Tibial nerve (tissue), 4 donors: ENCODE data around the gene PHC2. TPM values are rescaled to one million over a fixed set of nuclear protein-coding genes. Genes with fewer than 3 reads are reported as not detected.

Experiments used
- DNase-seq, 2 donors: peaks; one replicate each; pipeline ENCODE4 v3.0.0-alpha.2; 2019; ENCODE audit warnings: low spot score in 2 of 2
- H3K27ac ChIP-seq, 4 donors: fragments of 200-600 bp; sonication (generic) in 3 of 4; one replicate each; pipeline ENCODE4 v1.5.1; 2017 to 2019; ENCODE audit warnings: mild to moderate bottlenecking in 1 of 4
- H3K27me3 ChIP-seq, 2 donors: fragments of 200-600 bp; sonication (generic) in 1 of 2; one replicate each; pipeline versions ENCODE4 v1.5.1 to v1.6.0; 2017 to 2019
- H3K36me3 ChIP-seq, 3 donors: fragments of 200-600 bp; sonication (generic); one replicate each; pipeline ENCODE4 v1.5.1; 2018 to 2019
- H3K4me1 ChIP-seq, 4 donors: fragments of 200-600 bp; sonication (generic) in 3 of 4; one replicate each; pipeline ENCODE4 v1.5.1; 2017 to 2019
- H3K4me3 ChIP-seq, 4 donors: fragments of 200-600 bp; sonication (generic) in 3 of 4; one replicate each; pipeline ENCODE4 v1.5.1; 2017 to 2019; ENCODE audit warnings: mild to moderate bottlenecking in 1 of 4, moderate library complexity in 1 of 4
- H3K9me3 ChIP-seq, 4 donors: fragments of 200-600 bp; sonication (generic) in 3 of 4; one replicate each; pipeline ENCODE4 v1.5.1; 2017 to 2019
- EP300 ChIP-seq, 2 donors: sonication (generic); formaldehyde crosslinking; IDR thresholded peaks; one replicate each; pipeline ENCODE4 v1.6.1; 2017; ENCODE audit warnings: antibody characterized with exemption in 2 of 2, mild to moderate bottlenecking in 1 of 2
- POLR2A ChIP-seq, 2 donors: fragments of 450-650 bp; IDR thresholded peaks; one replicate each; pipeline ENCODE4 v1.6.1; 2017; ENCODE audit warnings: antibody characterized with exemption in 2 of 2, mild to moderate bottlenecking in 2 of 2, moderate library complexity in 2 of 2
- WGBS, 2 donors: methylation state at CpG; one replicate each; pipeline ENCODE4 v1.1.5; 2018; 5-methylcytosine and 5-hydroxymethylcytosine counted together
- total RNA-seq, 4 donors: library from RNA; depleted of rRNA; stranded (reverse); fragments of >200 nt; gene quantifications; one replicate each; pipeline ENCODE4 v1.1.0, GENCODE V29; 2016
- TF ChIP-seq, protein P1 (sequence below), 5 experiments: fragments of 200-600 bp in 3 of 5; fragments of 450-650 bp in 2 of 5; sonication (generic) in 3 of 5; IDR thresholded peaks; one replicate each; pipeline ENCODE4 v1.5.1; 2016 to 2019; ENCODE audit warnings: antibody characterized with exemption in 5 of 5, mild to moderate bottlenecking in 3 of 5, moderate library complexity in 2 of 5

PHC2 gene
- total RNA-seq, 4 donors from 2014 or later = 152 to 458 (median 204) TPM

DNA sequence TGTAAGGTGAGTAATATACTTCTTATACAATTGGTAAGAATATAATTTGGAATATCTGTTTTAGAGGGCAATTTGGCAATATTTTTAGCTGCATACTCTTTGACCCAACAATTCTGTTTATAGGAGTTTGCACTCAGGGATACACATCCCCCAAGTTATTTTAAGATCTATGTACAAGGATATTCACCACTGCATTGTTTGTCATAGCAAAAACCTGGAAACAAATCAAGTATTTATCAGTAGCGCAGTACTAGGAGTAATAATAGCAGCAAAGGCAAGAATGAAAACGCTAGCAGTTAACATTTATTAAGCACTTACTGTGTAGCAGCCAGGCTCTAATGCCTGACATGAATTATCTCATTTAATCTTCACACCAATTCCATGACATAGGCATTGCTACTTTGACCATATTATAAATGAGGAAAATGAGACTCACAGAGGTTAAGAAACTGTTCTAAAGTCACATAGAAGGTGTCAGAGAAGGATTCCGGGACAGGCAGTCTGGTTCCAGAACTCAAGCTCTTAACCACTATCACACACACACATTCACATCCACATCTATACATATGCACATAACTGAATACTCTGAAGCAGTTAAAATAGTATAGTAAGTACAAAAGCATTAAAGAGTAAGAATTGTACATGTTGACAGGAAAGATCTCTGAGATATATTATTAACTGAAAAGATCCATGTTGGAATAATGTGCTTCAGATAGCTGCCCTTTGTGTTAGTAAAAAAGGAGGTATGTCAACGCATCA is 30.6 kb downstream of the PHC2 start:
- no peak for DNase-seq
- WGBS, 2 donors = 74 to 81% methylated on average over 4 of the region's 4 CpGs

DNA sequence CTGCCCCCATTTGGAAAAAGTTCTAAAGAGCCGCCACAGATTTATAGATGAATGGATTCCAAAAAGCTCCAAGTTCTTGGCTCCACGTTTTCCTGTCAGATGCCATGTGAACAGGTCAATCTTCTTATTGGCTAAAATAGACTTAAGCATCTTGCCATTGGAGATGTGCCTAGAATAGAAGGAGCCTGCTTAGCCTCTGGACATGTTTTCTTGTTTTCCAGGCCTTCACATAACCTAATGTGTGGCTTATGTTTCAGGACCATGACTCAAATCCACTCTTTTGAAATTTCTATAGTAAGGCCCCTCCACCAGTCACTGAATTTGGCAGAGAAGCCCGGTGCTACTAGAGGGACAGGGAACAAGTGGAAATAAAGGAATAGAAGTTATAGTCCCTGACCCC is 31.5 kb downstream of the PHC2 start:
- WGBS, 2 donors = 58 to 63% methylated on average over 3 of the region's 3 CpGs
- TF ChIP-seq POLR2A (IDR thresholded peaks at IDR 0.05) (no peak), EP300 (IDR thresholded peaks at IDR 0.05) (no peak)
- TF ChIP-seq, protein P1, sequence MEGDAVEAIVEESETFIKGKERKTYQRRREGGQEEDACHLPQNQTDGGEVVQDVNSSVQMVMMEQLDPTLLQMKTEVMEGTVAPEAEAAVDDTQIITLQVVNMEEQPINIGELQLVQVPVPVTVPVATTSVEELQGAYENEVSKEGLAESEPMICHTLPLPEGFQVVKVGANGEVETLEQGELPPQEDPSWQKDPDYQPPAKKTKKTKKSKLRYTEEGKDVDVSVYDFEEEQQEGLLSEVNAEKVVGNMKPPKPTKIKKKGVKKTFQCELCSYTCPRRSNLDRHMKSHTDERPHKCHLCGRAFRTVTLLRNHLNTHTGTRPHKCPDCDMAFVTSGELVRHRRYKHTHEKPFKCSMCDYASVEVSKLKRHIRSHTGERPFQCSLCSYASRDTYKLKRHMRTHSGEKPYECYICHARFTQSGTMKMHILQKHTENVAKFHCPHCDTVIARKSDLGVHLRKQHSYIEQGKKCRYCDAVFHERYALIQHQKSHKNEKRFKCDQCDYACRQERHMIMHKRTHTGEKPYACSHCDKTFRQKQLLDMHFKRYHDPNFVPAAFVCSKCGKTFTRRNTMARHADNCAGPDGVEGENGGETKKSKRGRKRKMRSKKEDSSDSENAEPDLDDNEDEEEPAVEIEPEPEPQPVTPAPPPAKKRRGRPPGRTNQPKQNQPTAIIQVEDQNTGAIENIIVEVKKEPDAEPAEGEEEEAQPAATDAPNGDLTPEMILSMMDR (IDR thresholded peaks at IDR 0.05) = no peak
- Histone ChIP-seq H3K27ac (no peak overlapping the region), H3K4me1 (no peaks in the 10 kb centered on the region), H3K4me3 (no peak overlapping the region), H3K36me3 (no peaks in the 10 kb centered on the region), H3K9me3 (no peaks in the 10 kb centered on the region), H3K27me3 (no peaks in the 10 kb centered on the region)
- DNase-seq = no peak

More for the DNA sequence above, 30.6 kb downstream of the PHC2 start:
- TF ChIP-seq POLR2A (IDR thresholded peaks at IDR 0.05) (no peak), EP300 (IDR thresholded peaks at IDR 0.05) (no peak)
- TF ChIP-seq, protein P1 (IDR thresholded peaks at IDR 0.05) = no peak
- Histone ChIP-seq H3K4me3 (no peak overlapping the region), H3K27ac (no peak overlapping the region), H3K4me1 (no peaks in the 10 kb centered on the region), H3K36me3 (no peaks in the 10 kb centered on the region), H3K27me3 (no peaks in the 10 kb centered on the region), H3K9me3 (no peaks in the 10 kb centered on the region)

DNA sequence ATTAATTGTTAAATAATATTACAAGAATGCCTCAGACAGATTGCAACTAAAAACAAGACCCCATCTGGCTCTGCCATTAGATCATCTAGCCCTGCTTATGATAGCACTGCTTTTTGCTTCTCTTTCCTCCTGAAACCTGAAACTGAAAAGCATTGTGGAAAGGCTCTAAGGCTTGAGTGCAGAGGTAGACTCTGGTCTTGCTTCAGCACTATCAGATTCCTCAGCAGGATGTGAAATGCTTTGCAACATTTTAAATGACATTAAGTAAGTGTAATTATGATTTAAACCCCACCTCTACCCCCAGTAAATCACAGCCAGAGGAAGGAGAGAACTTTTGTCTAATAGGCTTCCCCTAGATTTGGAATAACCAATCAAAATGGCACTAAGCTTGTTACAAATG is 32.9 kb downstream of the PHC2 start:
- no peaks in the 10 kb centered on the region for H3K27me3 ChIP-seq
- no peak for TF ChIP-seq POLR2A (IDR thresholded peaks at IDR 0.05)
- no peak for TF ChIP-seq EP300 (IDR thresholded peaks at IDR 0.05)
- TF ChIP-seq, protein P1 (IDR thresholded peaks at IDR 0.05) = no peak

DNA sequence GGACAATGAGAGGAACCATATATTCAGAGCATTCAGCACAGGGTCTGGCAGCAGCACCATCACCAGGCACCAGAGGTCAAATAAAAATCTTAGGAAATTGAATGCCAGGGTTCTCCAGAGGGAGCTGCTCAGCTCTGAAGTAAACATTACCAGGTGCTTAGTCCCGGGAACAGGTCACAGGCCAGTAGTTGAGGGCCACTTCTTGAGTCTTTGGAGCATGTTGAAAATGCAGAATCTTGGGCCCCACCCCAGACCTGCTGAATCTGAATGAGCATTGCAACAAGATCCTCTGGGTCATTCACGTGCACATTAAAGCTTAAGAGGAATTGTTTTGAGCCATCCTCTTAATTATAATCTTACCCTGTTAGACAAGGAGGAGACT is 33.8 kb downstream of the PHC2 start:
- TF ChIP-seq EP300 (IDR thresholded peaks at IDR 0.05) (no peak), POLR2A (IDR thresholded peaks at IDR 0.05) (no peak)
- TF ChIP-seq, protein P1 (IDR thresholded peaks at IDR 0.05) = no peak
- H3K4me3 ChIP-seq = no peak overlapping the region
- DNase-seq = no peak
- no peaks in the 10 kb centered on the region for H3K9me3 ChIP-seq
- peaks cover 0 to 7% (median 0%) of the 10 kb centered on the region in 4 donors for H3K4me1 ChIP-seq
- WGBS, 2 donors = 54 to 75% methylated on average over 2 of the region's 2 CpGs
- H3K27ac ChIP-seq = no peak overlapping the region
- no peaks in the 10 kb centered on the region for H3K36me3 ChIP-seq
- no peaks in the 10 kb centered on the region for H3K27me3 ChIP-seq

More for the DNA sequence above, 32.9 kb downstream of the PHC2 start:
- Histone ChIP-seq H3K36me3 (no peaks in the 10 kb centered on the region), H3K27ac (no peak overlapping the region), H3K4me1 (no peaks in the 10 kb centered on the region), H3K4me3 (no peak overlapping the region), H3K9me3 (no peaks in the 10 kb centered on the region)
- no peak for DNase-seq

DNA sequence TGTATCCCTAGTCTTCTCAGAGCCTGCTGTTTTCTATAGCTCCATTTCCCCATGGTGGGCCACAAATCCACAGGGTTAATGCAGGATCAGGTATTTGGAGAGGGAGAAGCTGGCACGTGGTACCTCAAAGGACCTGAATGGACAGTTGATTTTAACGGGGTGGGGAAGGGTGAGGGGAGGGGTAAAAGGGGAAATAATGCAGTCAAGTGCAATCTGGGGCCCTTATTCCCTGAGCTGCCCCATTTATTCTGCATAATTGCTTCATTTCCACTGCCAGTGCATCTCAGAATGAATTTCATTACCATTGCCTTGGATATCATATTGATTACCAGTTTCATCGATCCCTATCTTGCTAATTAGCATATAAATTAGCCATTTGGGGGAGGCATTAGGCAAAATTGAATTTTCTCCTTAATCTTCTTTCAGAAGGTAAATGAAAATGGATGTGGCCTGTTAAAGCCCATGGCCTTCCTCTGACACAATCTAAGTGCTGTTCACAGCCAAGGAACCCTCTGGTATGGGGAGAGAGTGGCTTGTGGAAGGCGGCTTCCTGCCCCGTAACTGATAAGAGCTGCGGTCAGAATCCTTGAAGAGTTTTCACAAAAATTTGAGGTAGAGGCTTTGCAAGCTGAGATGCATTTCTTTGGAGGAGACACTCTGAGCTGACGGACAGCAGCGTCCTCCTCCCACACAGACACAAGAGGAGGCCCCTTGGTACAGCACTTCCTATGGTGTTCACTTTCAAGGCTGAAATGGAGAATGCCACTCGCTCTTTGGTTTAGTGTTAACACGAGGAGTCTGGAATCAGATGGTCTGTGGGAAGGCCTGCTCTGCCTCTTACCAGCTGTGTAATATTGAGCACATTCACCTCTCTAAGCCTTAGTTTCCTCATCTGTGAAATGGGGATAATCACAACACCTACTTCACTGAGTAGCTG is 34.4 kb downstream of the PHC2 start:
- H3K4me1 ChIP-seq = peaks cover 0 to 7% (median 0%) of the 10 kb centered on the region in 4 donors
- H3K27ac ChIP-seq = no peak overlapping the region
- H3K27me3 ChIP-seq = no peaks in the 10 kb centered on the region
- H3K9me3 ChIP-seq = no peaks in the 10 kb centered on the region
- no peak overlapping the region for H3K4me3 ChIP-seq
- no peaks in the 10 kb centered on the region for H3K36me3 ChIP-seq
- WGBS, 2 donors = 77 to 80% methylated on average over 10 of the region's 10 CpGs
- no peak for DNase-seq
- no peak for TF ChIP-seq EP300 (IDR thresholded peaks at IDR 0.05)
- no peak for TF ChIP-seq POLR2A (IDR thresholded peaks at IDR 0.05)
